DND-41 (cell line): ENCODE results near the gene RFX1.
"Not testable (repeated sequence)": the region's sequence is repeated elsewhere in the genome, so short reads cannot be mapped to it uniquely, and the experiment has no call there.

Experiments used
- ATAC-seq: fragments of 200-7000 bp; cut with Tn5 transposase; 3 replicates; pipeline ENCODE4 v1.9.1; 2021; ENCODE audit warnings: low read depth; ENCODE audit not compliant: insufficient read depth
- DNase-seq: peaks from one replicate; pipeline ENCODE4 v3.0.0-alpha.2; 2020
- H2AFZ ChIP-seq: 2 replicates; pipeline ENCODE4 v1.6.0; 2012; ENCODE audit warnings: low read depth, low read length
- H3K27ac ChIP-seq: 2 replicates; pipeline ENCODE4 v1.5.1; 2012; ENCODE audit warnings: low read length, inconsistent platforms
- H3K27me3 ChIP-seq: fragments of 200-600 bp; sonication (generic); 2 replicates; pipeline ENCODE4 v1.6.0; 2012; ENCODE audit warnings: low read length, mild to moderate bottlenecking, inconsistent platforms; ENCODE audit not compliant: insufficient read depth, poor library complexity
- H3K36me3 ChIP-seq: 2 replicates; pipeline ENCODE4 v1.5.1; 2012; ENCODE audit warnings: low read length, inconsistent platforms; ENCODE audit not compliant: insufficient read depth
- H3K4me1 ChIP-seq: 2 replicates; pipeline ENCODE4 v1.5.1; 2012; ENCODE audit warnings: mild to moderate bottlenecking, low read length; ENCODE audit not compliant: insufficient read depth
- H3K4me2 ChIP-seq: 2 replicates; pipeline ENCODE4 v1.6.0; 2012; ENCODE audit warnings: mild to moderate bottlenecking, moderate library complexity, low read length, inconsistent platforms; ENCODE audit not compliant: insufficient read depth
- H3K4me3 ChIP-seq, 2 experiments: fragments of 200-600 bp in 1 of 2; shearing (Covaris generic) in 1 of 2; 2 replicates each; pipeline ENCODE4 v1.5.1; 2012 to 2016; ENCODE audit warnings: inconsistent platforms in 2 of 2, low read length in 2 of 2, mild to moderate bottlenecking in 2 of 2, low read depth in 1 of 2, moderate library complexity in 1 of 2
- H3K79me2 ChIP-seq: 2 replicates; pipeline ENCODE4 v1.6.0; 2012; ENCODE audit warnings: low read length, inconsistent platforms; ENCODE audit not compliant: insufficient read depth
- H3K9ac ChIP-seq: 2 replicates; pipeline ENCODE4 v1.6.0; 2012; ENCODE audit warnings: low read depth, mild to moderate bottlenecking, inconsistent platforms, low read length, moderate library complexity
- H3K9me3 ChIP-seq: 2 replicates; pipeline ENCODE4 v1.5.1; 2012; ENCODE audit warnings: low read length, moderate library complexity, mild to moderate bottlenecking, inconsistent platforms; ENCODE audit not compliant: insufficient read depth, severe bottlenecking
- H4K20me1 ChIP-seq: 2 replicates; pipeline ENCODE4 v1.6.0; 2012; ENCODE audit warnings: low read length; ENCODE audit not compliant: insufficient read depth
- CTCF ChIP-seq: IDR thresholded peaks from 2 replicates; pipeline ENCODE4 v1.5.1; 2012; ENCODE audit warnings: borderline replicate concordance, low read length, moderate library complexity, mild to moderate bottlenecking; ENCODE audit not compliant: poor library complexity, severe bottlenecking; ENCODE audit errors: extremely low read depth
- EZH2 ChIP-seq: IDR thresholded peaks from 3 replicates; pipeline ENCODE4 v1.6.1; 2012; ENCODE audit warnings: borderline replicate concordance, low read depth, mild to moderate bottlenecking, moderate library complexity, low read length, inconsistent platforms; ENCODE audit not compliant: severe bottlenecking

Gene RFX1

DNA sequence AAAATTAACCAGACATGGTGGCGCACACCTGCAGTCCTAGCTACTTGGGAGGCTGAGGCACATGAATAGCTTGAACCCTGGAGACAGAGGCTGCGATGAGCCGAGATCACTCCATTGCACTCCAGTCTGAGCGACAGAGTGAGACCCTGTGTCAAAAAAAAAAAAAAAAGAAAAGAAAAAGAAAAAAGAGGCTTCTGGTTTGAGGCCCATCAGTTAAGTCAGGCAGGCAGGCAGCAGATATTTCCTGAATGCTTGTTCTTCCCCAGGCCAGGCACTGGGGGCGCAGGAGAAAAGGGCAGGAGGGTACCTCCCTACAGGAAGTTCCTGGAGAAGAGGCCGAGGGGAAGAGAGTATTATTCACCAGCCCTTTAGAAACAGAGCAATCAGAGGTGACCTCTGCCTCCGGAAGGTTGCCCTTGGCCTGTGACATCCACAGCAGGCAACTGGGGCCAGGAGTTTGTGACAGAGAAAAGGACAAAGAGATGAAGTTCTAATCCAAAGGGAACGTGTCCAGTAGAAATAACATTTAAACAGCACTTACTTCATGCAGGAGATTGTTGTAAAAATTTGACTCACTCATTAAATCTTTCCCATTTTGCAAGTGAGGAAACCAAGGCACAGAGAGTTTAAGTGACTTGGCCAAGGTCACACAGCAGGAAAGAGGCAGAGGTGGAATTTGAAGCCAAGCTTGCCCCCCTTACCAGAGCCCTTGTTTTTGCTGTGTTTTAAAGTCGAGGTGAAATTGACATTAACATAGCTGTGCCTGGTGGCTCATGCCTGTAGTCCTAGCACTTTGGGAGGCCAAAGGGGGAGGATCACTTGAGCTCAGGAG is 17.5 kb upstream of the RFX1 start:
- TF ChIP-seq EZH2: no peak
- TF ChIP-seq CTCF: no peak
- no peaks in the 10 kb centered on the region for H3K27me3 ChIP-seq
- DNase-seq (no peak), ATAC-seq (no peak)
- no peak overlapping the region for H3K9ac ChIP-seq
- no peaks in the 10 kb centered on the region for H3K9me3 ChIP-seq
- no peaks in the 10 kb centered on the region for H3K79me2 ChIP-seq
- H3K4me3 ChIP-seq: no peak overlapping the region
- H2AFZ ChIP-seq: no peak overlapping the region
- no peaks in the 10 kb centered on the region for H4K20me1 ChIP-seq
- H3K36me3 ChIP-seq: 0 out of 2 replicates have a peak, but pooled peaks cover 6% of the 10 kb centered on the region
- no peaks in the 10 kb centered on the region for H3K4me1 ChIP-seq
- no peak overlapping the region for H3K4me2 ChIP-seq
- no peak overlapping the region for H3K27ac ChIP-seq

- no peak overlapping the region for H3K4me2 ChIP-seq
- no peaks in the 10 kb centered on the region for H3K79me2 ChIP-seq
- no peaks in the 10 kb centered on the region for H4K20me1 ChIP-seq
- no peaks in the 10 kb centered on the region for H3K27me3 ChIP-seq
- H3K9ac ChIP-seq: no peak overlapping the region
- no peak overlapping the region for H3K27ac ChIP-seq
- TF ChIP-seq CTCF (no peak), EZH2 (no peak)
- H3K9me3 ChIP-seq: no peaks in the 10 kb centered on the region
- H3K4me1 ChIP-seq: no peaks in the 10 kb centered on the region
- no peak for ATAC-seq
- H2AFZ ChIP-seq: no peak overlapping the region
- no peaks in the 10 kb centered on the region for H3K36me3 ChIP-seq
- H3K4me3 ChIP-seq: no peak overlapping the region
- DNase-seq: no peak
Observed at GRCh38 chr19:14022469-14022868, 16.3 kb upstream of the RFX1 start.

DNA sequence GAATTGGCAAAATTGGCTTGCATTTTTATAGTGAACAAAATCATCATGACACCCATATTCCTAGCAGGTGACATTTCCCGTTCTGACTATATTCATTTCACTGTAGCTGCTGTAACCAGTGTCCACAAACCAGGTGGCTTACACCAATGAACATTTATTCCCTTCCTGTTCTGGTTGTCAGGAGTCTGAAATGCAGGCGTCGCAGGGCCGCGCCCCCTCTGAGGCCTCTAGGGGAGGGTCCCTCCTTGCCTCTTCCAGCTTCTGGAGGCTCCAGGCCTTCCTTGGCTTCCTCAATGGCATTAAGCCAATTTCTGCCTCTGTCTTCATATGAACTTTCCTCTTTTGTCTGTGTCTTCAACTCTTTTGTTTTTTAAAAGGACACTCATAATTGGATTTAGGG is 15.4 kb upstream of the RFX1 start:
- H3K27me3 ChIP-seq: no peaks in the 10 kb centered on the region
- ATAC-seq (peak; percentile 42; the same call in 1 of the 3 replicates), DNase-seq (no peak)
- TF ChIP-seq CTCF (no peak), EZH2 (no peak)
- H3K27ac ChIP-seq: no peak overlapping the region
- no peaks in the 10 kb centered on the region for H3K79me2 ChIP-seq
- no peak overlapping the region for H3K4me2 ChIP-seq
- H3K9me3 ChIP-seq: no peaks in the 10 kb centered on the region
- no peaks in the 10 kb centered on the region for H4K20me1 ChIP-seq
- no peak overlapping the region for H2AFZ ChIP-seq
- H3K9ac ChIP-seq: no peak overlapping the region
- no peak overlapping the region for H3K4me3 ChIP-seq
- no peaks in the 10 kb centered on the region for H3K36me3 ChIP-seq
- no peaks in the 10 kb centered on the region for H3K4me1 ChIP-seq

GRCh38 chr19:14019739-14020138 is 13.6 kb upstream of the RFX1 start:
- H4K20me1 ChIP-seq, H3K9me3 ChIP-seq, H3K27me3 ChIP-seq, H3K4me3 ChIP-seq, H3K36me3 ChIP-seq, H3K4me1 ChIP-seq, H3K4me2 ChIP-seq, DNase-seq, ATAC-seq, H3K79me2 ChIP-seq, H2AFZ ChIP-seq, H3K9ac ChIP-seq, H3K27ac ChIP-seq: not testable (repeated sequence)
